COR-L47 (cell line): Measurements from ENCODE around the gene CD4.

Source experiments
- DNase-seq: peaks from one replicate; lab custom pipeline; 2025; lab: John Stamatoyannopoulos, UW

The CD4 gene

DNA sequence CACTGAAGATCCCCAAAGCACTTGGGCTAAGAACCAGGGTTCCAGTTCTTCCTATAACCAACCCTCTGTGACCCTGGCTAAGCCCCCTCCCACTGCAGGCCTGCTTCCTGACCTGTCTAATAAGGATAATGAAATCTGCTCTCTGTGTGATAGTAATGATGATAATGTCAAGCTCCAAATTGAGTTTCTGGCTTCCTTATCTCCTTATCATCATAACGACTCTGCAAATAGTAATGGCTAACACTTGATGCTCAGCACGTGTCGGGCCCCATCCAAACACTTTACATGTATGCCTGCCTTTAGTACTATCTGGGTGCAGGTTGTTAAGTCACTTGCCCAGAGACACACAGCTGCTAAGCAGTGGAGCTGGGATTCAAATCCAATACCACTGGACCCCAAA lies 27.3 kb downstream of the CD4 start:
- no peak for DNase-seq

DNA sequence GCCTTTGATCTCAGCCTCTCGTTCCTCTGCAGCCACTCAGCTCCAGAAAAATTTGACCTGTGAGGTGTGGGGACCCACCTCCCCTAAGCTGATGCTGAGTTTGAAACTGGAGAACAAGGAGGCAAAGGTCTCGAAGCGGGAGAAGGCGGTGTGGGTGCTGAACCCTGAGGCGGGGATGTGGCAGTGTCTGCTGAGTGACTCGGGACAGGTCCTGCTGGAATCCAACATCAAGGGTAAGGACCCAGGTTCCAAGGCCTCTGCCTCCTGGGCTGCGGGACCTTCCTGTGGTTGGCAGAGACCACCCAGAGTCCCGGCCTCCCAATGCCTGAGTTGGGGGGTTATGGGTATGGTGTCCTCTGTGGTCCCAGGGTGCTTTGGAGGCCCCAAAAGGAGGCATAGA lies 27.8 kb downstream of the CD4 start:
- DNase-seq = no peak

DNA sequence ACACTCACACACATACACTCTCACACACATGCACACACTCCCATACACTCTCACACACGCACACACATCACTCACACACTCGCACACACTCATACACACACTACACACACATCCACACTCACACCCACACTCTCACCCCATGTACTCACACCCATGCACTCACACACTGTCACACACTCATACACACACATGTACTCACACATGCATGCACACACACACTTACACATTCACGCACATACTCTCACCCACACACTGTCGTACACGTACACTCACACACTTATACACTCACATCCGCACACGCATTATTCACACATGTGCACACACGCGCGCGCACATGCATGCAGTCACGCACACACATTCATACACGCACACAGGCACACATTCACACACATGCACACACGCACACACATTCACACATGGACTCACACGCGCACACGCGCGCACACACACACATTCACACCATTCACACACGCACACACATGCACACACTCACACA lies 28.4 kb downstream of the CD4 start:
- DNase-seq = no peak

DNA sequence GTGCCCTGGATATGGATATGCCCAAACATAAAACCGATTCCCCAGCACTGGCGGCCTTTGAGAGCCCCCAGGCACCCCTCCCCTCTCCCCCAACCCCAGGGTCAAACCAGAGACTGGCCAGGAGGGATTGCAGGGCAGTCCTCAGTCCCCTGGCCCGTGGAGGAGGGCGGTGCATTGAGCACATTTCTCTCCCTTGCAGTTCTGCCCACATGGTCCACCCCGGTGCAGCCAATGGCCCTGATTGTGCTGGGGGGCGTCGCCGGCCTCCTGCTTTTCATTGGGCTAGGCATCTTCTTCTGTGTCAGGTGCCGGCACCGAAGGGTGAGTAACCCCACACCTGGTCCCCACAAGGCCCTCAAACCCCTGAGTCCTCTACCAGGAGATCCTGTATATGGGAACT lies 28.9 kb downstream of the CD4 start:
- DNase-seq = no peak

DNA sequence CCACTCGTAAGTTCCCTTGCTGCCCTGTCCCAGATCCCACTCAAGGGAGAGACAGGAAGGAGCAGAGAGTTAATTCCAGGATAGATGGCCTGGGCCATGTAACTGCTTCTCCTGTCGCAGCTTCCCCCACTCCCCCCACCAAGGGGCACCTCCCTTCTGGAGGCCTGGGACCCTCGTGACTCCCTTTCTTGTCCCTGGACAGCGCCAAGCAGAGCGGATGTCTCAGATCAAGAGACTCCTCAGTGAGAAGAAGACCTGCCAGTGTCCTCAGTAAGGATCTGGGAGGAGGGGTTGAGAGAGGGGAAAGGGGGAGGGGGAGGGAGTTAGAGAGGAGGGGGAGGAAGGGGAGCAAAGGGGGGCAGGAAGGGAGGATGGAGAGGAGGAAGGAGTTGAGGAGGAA lies 29.3 kb downstream of the CD4 start:
- DNase-seq = no peak

DNA sequence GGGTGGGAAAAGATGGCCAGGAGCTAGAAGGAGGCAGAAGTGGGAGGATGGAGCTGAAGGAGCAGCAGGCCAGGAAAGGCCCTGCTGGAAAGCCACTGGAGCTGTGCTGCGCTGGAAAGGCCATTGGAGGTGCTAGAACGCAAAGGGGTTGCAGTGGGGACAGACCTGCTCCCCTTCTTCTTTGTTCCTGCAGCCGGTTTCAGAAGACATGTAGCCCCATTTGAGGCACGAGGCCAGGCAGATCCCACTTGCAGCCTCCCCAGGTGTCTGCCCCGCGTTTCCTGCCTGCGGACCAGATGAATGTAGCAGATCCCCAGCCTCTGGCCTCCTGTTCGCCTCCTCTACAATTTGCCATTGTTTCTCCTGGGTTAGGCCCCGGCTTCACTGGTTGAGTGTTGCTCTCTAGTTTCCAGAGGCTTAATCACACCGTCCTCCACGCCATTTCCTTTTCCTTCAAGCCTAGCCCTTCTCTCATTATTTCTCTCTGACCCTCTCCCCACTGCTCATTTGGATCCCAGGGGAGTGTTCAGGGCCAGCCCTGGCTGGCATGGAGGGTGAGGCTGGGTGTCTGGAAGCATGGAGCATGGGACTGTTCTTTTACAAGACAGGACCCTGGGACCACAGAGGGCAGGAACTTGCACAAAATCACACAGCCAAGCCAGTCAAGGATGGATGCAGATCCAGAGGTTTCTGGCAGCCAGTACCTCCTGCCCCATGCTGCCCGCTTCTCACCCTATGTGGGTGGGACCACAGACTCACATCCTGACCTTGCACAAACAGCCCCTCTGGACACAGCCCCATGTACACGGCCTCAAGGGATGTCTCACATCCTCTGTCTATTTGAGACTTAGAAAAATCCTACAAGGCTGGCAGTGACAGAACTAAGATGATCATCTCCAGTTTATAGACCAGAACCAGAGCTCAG lies 30.0 kb downstream of the CD4 start:
- DNase-seq = no peak

DNA sequence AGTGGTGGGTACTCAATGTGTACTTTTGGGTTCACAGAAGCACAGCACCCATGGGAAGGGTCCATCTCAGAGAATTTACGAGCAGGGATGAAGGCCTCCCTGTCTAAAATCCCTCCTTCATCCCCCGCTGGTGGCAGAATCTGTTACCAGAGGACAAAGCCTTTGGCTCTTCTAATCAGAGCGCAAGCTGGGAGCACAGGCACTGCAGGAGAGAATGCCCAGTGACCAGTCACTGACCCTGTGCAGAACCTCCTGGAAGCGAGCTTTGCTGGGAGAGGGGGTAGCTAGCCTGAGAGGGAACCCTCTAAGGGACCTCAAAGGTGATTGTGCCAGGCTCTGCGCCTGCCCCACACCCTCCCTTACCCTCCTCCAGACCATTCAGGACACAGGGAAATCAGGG lies 30.8 kb downstream of the CD4 start:
- no peak for DNase-seq

DNA sequence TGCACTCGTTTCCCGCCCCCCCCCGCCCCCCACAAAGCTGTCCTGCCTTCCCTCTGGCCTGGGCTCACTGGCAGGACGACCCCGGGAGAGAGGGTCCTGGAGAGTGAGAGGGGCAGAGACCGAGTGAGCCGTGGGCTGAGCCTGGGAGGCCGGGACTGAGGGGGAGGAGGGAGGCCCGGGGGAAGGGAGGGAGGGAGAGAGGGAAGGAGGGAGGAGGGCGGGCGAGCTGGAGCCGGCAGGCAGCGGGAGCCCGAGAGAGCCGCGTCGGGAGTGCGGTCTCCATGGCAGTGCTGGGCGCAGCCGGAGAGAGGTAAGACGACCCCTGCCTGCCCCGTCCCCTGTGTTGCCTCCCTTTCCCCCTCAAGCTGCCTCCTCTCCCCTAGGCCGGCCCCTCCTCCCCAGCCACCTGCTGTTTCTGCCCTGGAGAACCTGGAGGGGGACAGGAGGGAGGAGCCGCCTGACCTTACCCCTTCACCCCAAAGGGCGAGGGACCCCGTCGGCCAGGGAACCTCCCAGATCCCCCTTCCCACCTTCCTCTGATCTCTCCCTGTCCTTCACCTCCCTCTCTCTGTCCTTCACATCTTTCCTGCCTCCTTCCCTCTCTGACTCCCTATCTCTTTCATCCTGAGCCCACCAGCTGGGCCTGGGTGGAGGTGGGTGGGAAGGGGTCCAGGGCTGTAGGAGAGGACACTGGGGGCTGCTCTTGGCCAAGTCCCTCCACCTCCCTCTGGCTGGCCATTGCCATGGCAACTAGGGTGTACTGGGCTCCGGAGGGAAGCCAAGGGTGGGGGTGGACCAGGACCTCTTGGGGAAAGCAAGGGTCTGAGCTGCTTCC lies 32.5 kb downstream of the CD4 start, which contains the start of gene GPR162:
Gene GPR162, plus strand, starts transcription at position 231 of the 835 bp plus-strand sequence. CDS start 2,078 bp downstream, outside the sequence.
- peak; percentile 16 for DNase-seq

DNA sequence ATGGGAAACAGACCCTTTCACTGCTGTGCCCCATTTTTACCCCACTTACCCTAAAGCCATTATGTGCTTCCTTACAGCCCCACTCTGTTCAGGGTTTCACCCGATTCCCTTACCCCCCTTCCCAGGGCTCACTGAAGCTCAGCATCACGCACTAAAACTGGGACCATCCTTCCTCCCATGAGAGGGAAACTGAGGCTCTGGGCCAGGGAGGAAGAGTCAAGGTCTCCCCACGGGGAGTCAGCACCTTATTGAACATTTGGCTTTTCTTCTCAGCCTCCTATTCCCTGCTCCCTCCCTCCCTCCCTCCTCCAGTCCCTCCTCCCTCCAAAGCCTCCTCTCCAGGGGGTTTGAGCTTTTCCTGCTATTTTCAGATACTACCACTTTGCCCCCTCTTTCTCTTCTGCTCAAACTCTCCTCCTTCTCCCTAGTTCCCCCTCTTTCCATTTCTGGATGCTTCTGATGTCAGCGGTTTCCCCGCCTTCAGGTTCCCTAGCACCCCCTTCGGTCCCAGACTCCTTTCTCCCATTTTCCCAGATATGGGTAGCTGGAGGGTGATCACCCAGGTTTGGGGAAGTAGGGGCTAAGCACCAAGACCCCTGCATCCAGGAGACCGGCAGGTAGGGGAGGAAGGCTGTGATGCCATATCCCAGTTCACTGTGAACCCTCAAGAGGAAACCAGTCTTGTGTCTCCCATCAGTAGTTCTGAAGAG lies 33.3 kb downstream of the CD4 start:
- DNase-seq = no peak

DNA sequence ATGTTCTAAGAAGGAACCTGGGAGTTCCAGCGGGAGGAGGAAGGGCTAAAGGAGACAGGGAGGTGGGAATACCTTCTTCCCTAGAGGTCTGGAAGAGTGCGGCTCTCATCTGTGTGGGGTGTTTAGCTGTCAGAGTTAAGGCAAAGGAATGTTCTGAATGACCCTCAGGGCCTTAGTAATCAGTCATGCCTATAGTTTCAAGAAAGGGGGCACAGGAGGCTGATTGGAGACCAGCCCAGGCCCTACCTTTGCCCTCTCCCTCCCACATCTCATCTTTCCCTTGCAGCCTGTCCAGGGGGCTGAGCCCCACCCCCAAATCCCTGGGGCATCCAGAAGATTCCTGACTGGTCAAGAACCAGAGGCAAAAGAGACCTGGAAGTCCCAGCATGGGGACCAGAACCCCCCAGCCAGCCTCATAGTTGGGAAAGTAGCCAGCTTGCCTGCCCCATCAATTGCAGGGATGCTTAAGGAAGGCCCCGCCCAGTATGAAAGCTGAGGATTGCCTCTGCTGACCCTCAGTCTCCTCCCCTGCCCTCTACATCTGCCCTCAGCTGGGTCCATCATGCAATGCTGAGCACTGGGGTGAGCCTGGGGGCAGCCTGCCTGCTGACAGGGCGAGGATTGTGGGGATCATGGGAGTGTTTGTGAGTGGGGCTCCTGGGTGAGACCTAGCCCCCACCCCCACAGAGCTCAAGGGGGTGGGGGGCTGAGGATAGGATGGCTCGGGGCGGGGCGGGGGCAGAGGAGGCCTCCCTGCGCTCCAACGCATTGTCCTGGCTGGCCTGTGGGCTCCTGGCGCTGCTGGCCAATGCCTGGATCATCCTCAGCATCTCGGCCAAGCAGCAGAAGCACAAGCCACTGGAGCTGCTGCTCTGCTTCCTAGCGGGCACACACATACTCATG lies 34.1 kb downstream of the CD4 start:
- DNase-seq = no peak

DNA sequence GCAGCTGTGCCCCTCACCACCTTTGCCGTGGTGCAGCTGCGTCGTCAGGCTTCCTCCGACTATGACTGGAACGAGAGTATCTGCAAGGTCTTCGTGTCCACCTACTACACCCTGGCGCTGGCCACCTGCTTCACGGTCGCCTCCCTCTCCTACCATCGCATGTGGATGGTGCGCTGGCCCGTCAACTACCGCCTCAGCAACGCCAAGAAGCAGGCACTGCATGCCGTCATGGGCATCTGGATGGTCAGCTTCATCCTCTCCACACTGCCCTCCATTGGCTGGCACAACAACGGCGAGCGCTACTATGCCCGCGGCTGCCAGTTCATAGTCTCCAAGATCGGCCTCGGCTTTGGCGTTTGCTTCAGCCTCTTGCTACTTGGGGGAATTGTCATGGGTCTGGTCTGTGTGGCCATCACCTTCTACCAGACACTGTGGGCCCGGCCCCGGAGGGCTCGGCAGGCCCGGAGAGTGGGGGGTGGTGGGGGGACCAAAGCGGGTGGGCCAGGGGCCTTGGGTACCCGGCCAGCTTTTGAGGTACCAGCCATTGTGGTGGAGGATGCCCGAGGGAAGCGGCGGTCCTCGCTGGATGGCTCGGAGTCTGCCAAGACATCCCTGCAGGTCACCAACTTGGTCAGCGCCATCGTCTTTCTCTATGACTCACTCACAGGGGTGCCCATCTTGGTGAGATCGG lies 34.9 kb downstream of the CD4 start:
- no peak for DNase-seq

DNA sequence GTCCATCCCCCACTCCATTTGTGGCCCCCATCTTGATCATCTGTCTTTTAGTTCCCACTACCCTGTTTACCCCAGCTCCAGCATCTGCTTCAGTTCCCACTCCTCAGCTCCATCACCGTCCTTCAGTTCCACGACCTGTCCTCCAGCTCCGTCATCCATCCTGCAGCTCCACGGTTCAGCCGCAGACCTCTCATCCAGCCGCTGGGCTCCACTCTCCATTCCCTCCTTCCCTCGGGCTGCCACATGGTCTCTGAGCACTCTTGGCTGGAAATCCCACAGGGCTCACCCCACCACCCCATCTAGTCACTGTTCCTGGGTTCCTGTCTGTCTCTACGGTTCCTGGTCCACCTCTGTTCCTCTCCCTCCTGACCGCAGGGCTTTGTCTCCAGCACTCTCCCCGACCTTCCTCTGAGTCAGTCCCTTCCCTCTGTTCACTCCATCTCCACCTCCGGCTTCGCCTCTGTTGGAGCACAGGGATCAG lies 35.6 kb downstream of the CD4 start:
- DNase-seq = no peak

DNA sequence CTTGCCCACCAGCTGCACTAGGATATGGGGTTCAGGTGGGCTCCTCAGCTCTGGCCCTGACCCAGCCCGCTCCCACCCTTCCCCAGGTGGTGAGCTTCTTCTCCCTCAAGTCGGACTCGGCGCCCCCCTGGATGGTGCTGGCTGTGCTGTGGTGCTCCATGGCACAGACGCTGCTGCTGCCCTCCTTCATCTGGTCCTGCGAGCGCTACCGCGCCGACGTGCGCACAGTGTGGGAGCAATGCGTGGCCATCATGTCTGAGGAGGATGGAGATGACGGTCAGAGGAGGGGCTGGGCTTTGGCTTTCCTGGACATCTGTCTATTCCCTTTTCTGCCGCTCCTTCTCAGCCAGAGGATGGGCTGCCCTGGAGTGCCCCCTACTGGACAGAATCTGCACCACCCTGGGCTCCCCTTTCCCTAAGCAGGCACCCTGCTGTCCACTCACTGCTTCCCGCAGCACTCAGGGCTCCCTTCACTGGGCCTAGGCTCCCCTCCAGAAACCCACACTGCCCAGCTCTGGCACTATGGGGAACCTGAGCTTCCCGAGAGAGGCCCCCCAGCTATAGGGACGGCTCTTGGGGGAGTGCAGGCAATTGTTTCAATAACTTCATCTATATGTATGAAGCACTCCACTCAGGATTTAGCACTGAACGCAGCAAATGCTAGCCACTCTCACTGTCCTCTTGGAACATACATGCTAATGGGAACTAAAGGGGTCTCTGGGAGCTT lies 36.2 kb downstream of the CD4 start:
- peak; percentile 45 for DNase-seq

DNA sequence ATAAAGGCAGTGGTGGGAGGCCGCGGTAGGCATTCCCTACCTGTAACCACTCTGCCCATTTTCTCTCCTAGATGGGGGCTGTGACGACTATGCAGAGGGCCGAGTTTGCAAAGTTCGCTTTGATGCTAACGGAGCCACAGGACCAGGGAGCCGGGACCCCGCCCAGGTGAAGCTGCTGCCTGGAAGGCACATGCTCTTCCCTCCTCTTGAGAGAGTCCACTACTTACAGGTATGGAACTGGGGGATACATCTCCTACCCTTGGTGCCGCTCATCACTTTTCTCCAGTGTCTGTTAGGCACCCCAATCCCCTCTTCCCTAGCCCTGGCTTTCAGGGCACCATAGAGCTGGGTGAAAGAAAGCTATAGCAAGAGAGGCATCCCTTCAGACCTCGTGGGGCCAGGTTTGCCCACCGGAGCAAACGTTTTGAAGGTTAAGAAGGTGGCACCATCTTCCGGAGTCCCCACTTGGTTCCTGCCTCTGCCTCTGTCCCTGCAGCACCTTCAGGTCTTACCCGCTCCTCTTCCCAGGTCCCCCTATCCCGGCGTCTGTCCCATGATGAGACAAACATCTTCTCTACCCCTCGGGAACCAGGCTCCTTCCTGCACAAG lies 36.9 kb downstream of the CD4 start:
- no peak for DNase-seq

DNA sequence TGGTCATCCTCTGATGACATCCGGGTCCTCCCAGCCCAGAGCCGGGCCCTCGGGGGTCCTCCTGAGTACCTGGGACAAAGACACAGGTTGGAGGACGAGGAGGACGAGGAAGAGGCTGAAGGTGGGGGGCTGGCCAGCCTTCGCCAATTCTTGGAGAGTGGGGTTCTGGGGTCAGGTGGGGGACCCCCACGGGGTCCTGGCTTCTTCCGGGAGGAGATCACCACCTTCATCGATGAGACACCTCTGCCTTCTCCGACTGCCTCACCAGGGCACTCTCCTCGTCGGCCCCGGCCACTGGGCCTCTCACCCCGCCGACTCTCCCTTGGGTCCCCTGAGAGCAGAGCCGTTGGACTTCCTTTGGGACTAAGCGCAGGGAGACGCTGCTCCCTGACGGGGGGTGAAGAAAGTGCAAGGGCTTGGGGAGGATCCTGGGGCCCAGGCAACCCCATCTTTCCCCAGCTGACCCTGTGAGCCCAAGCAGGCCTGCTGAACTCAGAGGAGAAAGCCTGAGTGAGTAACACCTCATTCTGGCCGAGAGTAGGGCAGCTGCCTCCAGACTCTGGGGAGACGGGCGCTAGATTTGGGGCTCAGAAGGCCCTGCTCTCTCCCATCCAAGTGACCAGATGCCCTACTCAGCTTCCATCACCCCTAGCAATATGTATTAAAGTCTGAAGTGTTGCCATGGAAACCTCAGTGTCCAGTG lies 37.6 kb downstream of the CD4 start:
- DNase-seq = no peak

DNA sequence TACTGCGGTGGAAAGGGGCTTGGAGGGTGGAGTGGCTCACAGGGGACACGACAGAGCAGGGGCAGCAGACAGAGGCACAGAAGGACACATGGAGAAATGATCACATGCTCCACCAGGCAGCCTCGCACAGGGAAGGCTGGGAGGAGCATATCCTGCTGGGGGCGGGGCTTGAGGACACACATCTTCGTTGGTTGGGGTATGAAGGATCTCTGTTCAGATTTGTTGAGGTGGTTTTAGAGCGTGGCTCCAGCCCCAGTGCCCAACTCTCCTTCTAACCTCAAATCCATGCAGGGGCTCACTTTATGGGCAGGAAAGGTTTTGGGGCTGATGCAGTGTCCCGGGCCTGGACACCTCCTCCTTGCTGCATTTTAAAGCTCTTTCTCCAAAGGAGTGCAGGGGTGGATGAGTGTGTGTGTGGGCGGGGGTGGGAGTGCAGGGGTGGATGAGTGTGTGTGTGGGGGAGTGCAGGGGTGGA lies 38.1 kb downstream of the CD4 start:
- DNase-seq = peak; percentile 54

DNA sequence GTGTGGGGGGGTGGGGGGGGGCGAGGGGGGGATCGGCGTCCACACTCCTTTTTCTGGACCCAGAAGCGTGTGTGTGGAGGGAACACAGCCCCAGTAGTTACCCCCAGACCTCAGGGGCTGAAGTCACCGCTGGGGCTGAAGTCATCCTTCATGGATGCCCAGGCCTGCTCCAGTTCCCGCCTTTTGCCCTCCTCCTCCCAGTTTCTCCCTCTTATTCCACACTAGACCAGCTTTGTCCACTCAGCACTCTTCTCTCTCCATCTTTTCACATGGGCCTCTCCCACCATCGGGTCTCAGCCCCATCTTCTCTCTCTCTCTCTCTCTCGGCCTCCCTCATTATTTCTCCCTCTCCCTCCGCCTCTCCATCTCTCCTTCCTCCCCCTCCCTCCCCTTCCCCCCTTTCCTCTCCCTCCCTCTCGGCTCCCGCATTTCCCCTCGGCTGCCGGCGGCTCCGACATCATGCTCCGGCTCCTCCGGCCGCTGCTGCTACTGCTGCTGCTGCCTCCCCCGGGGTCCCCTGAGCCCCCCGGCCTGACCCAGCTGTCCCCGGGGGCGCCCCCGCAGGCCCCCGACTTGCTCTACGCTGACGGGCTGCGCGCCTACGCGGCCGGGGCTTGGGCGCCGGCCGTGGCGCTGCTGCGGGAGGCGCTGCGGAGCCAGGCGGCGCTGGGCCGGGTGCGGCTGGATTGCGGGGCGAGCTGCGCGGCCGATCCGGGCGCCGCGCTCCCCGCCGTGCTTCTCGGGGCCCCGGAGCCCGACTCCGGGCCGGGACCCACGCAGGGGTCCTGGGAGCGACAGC lies 38.9 kb downstream of the CD4 start, which contains the start of gene P3H3:
Gene P3H3, plus strand, starts transcription at position 426 of the 799 bp plus-strand sequence. Its CDS starts 34 bp downstream, at position 460.
- DNase-seq = no peak
